K562 (cell line): ENCODE measurements around the gene SPNS1. TPM values are rescaled to one million over a fixed set of nuclear protein-coding genes. Genes with fewer than 3 reads are reported as not detected.

Source experiments
- ARID2 ChIP-seq: fragments of 450-650 bp; IDR thresholded peaks from 2 replicates; pipeline ENCODE4 v1.6.1; 2017; ENCODE audit warnings: antibody characterized with exemption, mild to moderate bottlenecking
- CAMTA2 ChIP-seq: fragments of 250-450 bp; sonication (Bioruptor Pico); conservative IDR thresholded peaks from 2 replicates; pipeline ENCODE4 v1.5.1; 2022
- ESRRB ChIP-seq: fragments of 250-450 bp; sonication (Bioruptor Pico); IDR thresholded peaks from 2 replicates; pipeline ENCODE4 v1.5.0; 2020; ENCODE audit warnings: mild to moderate bottlenecking, moderate library complexity, borderline replicate concordance
- FOSL1 ChIP-seq: fragments of 200-800 bp; sonication (Bioruptor generic); conservative IDR thresholded peaks from 2 replicates; pipeline ENCODE4 v1.6.1; 2016; ENCODE audit warnings: missing genetic modification characterization, missing compliant biosample characterization
- HDAC8 ChIP-seq: fragments of 450-650 bp; IDR thresholded peaks from 2 replicates; pipeline ENCODE4 v1.6.1; 2016; ENCODE audit warnings: mild to moderate bottlenecking, missing genetic modification characterization, moderate library complexity, missing compliant biosample characterization
- HES1 ChIP-seq: fragments of 450-650 bp; IDR thresholded peaks from 2 replicates; pipeline ENCODE4 v1.6.1; 2016; ENCODE audit warnings: low read depth, mild to moderate bottlenecking, moderate library complexity
- IRF1 ChIP-seq: sonication (generic); formaldehyde crosslinking; IDR thresholded peaks from 2 replicates; pipeline ENCODE4 v1.8.0; 2022; ENCODE audit warnings: missing genetic modification reagents, mild to moderate bottlenecking, borderline replicate concordance
- KLF1 ChIP-seq: fragments of 450-650 bp; IDR thresholded peaks from 2 replicates; pipeline ENCODE4 v1.6.1; 2016; ENCODE audit warnings: missing genetic modification characterization, missing compliant biosample characterization
- PKNOX1 ChIP-seq: fragments of 450-650 bp; IDR thresholded peaks from 2 replicates; pipeline ENCODE4 v1.6.1; 2016
- PRPF4 ChIP-seq: fragments of 200-400 bp; formaldehyde crosslinking; IDR thresholded peaks from one replicate; pipeline ENCODE4 v1.6.1; 2017; ENCODE audit warnings: low read length, low read depth, mild to moderate bottlenecking; ENCODE audit not compliant: insufficient read depth, poor library complexity, severe bottlenecking
- RFX1 ChIP-seq: fragments of 450-650 bp; IDR thresholded peaks from 2 replicates; pipeline ENCODE4 v1.6.1; 2016; ENCODE audit warnings: mild to moderate bottlenecking, moderate library complexity
- SREBF1 ChIP-seq: fragments of 150-350 bp; IDR thresholded peaks from 2 replicates; pipeline ENCODE4 v1.6.1; 2014; ENCODE audit warnings: antibody characterized with exemption, low read depth, low read length, borderline replicate concordance
- ZNF592 ChIP-seq: fragments of 450-650 bp; IDR thresholded peaks from 2 replicates; pipeline ENCODE4 v1.6.1; 2017; ENCODE audit warnings: antibody characterized with exemption, mild to moderate bottlenecking
- polyA plus RNA-seq, 8 experiments: library from polyadenylated mRNA; depleted of rRNA in 4 of 8; stranded (reverse) in 5 of 8; unstranded in 3 of 8; fragments of >200 nt; fragmentation: Nextera tagmentation in 2 of 8; fragmentation: Illumina TruSeq in 1 of 8; extraction: Ambion mirVana in 2 of 8; extraction: Trizol in 1 of 8; gene quantifications; 2 replicates each; pipeline versions ENCODE4 v1.2.1 to v1.2.3, GENCODE V29; 2011 to 2014; ENCODE audit warnings: inconsistent platforms in 1 of 8, missing spikeins in 1 of 8
- total RNA-seq, 7 experiments: library from RNA; depleted of rRNA in 6 of 7; stranded (reverse); fragments of >200 nt in 6 of 7; fragmentation: Illumina TruSeq in 2 of 7; extraction: Trizol in 2 of 7; gene quantifications; 2 replicates each; pipeline versions ENCODE4 v1.2.1 to v1.2.3, GENCODE V29; 2011 to 2021; ENCODE audit warnings: low replicate concordance in 1 of 7

Gene SPNS1
- total and polyA plus RNA-seq, 9 of the 15 experiments (the other 6 are each of a cell fraction or from before 2014, with no cell fraction given) = 0.58 to 64.9 (median 13.7) TPM

- TF ChIP-seq IRF1 (CRISPR knock-in tag) = no peak
- TF ChIP-seq RFX1 = peak; percentile 90
- no peak for TF ChIP-seq KLF1 (tag)
- peak; percentile 83 for TF ChIP-seq SREBF1
- peak; percentile 66 for TF ChIP-seq PKNOX1
- no peak for TF ChIP-seq PRPF4
- no peak for TF ChIP-seq ARID2
- TF ChIP-seq ZNF592 = no peak
- TF ChIP-seq HDAC8 (tag) = no peak
- peak; percentile 76 for TF ChIP-seq HES1
- TF ChIP-seq ESRRB = no peak
- no peak for TF ChIP-seq CAMTA2 (CRISPR knock-in tag)
- TF ChIP-seq FOSL1 (tag) = peak; percentile 44; the same call in 1 of the 2 replicates
Observed at GRCh38 chr16:28974437-28975157, at the start of gene SPNS1 (continued).
